HepG2 (cell line): Measurements from ENCODE around the gene LDB3.

ENCODE experiments used
- FLYWCH1 ChIP-seq: sonication (generic); formaldehyde crosslinking; IDR thresholded peaks from 2 replicates; pipeline ENCODE4 v1.8.1; 2023; ENCODE audit warnings: mild to moderate bottlenecking, missing genetic modification reagents
- TF ChIP-seq, protein P1 (sequence below): sonication (generic); formaldehyde crosslinking; IDR thresholded peaks from 2 replicates; pipeline ENCODE4 v1.5.0; 2020; ENCODE audit warnings: mild to moderate bottlenecking, missing genetic modification reagents, moderate library complexity

DNA sequence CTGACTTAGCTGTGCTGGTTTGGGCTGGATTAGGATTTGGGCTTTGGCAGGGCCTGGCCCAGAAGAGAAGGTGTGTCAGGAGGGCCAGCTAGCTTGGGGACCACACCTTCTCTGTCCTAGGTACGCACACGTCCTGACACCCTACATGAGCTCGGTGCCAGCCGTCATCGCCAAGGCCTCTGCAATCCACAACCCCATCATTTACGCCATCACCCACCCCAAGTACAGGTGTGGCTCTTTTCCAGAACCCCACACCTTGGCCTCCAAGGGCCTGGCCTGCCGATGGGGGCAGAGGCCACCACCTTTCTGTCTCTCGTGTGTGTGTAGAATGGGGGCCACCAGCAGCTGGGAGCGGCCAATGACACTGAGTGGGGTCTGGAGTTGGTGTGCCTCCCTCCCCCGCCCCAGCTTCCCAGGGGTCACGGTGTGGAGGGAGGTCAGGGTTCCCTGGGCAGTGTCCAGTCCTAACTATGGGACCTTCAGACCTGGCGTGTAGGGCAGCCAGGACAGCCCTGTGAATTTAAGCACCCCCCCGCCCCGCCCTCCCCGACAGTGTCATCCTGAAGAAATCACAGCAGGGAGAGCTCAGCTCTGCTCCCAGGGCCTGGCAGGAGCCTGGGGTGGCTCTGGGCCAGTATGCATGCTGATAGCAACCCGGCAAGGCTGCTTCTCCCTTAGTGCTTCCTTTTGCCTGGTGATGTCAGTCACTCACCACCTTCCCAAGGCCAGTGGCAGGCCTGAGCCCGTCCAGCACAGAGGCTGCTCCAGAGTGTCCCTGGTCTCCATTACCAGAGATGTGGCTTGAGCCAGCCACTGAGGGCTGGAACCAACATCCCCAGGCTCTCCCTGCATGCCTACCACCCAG, 6.9 kb upstream of the LDB3 start:
- TF ChIP-seq, protein P1, sequence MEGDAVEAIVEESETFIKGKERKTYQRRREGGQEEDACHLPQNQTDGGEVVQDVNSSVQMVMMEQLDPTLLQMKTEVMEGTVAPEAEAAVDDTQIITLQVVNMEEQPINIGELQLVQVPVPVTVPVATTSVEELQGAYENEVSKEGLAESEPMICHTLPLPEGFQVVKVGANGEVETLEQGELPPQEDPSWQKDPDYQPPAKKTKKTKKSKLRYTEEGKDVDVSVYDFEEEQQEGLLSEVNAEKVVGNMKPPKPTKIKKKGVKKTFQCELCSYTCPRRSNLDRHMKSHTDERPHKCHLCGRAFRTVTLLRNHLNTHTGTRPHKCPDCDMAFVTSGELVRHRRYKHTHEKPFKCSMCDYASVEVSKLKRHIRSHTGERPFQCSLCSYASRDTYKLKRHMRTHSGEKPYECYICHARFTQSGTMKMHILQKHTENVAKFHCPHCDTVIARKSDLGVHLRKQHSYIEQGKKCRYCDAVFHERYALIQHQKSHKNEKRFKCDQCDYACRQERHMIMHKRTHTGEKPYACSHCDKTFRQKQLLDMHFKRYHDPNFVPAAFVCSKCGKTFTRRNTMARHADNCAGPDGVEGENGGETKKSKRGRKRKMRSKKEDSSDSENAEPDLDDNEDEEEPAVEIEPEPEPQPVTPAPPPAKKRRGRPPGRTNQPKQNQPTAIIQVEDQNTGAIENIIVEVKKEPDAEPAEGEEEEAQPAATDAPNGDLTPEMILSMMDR, result no peak
- no peak for TF ChIP-seq FLYWCH1 (CRISPR knock-in tag)
